SK-N-MC (cell line): ENCODE results near the gene ZSCAN18.

Source experiments
- EZH2 ChIP-seq: fragments of 200-600 bp; sonication (generic); IDR thresholded peaks from one replicate; pipeline ENCODE4 v1.6.1; 2017; ENCODE audit warnings: antibody characterized with exemption
- POLR2AphosphoS5 ChIP-seq: IDR thresholded peaks from 2 replicates; pipeline ENCODE4 v1.6.1; 2012; ENCODE audit warnings: mild to moderate bottlenecking, low read depth, low read length, borderline replicate concordance

DNA sequence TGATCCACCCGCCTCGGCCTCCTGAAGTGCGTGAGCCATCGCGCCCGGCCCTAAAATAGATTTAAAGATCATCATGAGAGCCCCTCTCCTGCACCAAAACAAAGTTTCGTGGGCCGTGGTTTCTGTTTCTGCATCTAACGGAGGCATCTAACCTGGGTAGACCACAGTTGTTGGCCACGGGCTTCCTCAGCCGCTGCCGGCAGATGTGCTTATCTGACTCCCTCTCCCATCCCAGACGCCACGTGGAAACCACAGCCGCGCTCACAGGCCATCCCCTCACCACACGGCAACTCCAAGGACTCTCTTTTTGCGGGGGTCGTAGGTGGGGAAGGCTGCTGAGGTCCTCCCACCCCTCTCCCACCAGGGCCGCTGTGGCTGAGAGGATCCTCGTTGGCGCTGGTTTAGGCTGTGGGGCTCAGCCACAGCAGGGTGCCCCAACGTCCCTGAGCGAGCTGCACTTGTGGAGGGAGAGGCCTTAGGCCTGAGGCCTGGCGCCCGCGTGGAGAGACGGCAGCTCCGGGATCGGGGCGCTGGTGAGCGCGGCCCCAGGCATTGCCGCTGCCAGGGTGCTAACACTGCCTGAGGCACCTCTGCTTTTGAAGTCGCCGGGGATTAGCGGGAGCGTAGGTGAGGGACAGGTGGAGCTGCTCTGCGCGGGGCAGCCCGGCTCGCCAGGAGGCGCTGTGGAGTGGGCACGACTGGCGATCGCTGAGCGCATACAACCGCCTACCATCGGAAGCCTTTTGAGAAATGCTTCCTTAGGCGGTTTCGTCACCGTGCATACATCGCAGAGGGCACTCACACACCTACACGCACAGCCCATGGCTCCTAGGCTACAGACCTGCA is 55.3 kb downstream of the ZSCAN18 start:
- TF ChIP-seq POLR2AphosphoS5 (no peak), EZH2 (no peak)
